ENCODE data around the gene THAP11. TPM values are rescaled to one million over a fixed set of nuclear protein-coding genes. Genes with fewer than 3 reads are reported as not detected.

THAP11 gene
- total and polyA plus RNA-seq, 2 of the 13 experiments (the other 11 are each of a cell fraction or from before 2014, with no cell fraction given), result 44.2 to 53.4 TPM

DNA sequence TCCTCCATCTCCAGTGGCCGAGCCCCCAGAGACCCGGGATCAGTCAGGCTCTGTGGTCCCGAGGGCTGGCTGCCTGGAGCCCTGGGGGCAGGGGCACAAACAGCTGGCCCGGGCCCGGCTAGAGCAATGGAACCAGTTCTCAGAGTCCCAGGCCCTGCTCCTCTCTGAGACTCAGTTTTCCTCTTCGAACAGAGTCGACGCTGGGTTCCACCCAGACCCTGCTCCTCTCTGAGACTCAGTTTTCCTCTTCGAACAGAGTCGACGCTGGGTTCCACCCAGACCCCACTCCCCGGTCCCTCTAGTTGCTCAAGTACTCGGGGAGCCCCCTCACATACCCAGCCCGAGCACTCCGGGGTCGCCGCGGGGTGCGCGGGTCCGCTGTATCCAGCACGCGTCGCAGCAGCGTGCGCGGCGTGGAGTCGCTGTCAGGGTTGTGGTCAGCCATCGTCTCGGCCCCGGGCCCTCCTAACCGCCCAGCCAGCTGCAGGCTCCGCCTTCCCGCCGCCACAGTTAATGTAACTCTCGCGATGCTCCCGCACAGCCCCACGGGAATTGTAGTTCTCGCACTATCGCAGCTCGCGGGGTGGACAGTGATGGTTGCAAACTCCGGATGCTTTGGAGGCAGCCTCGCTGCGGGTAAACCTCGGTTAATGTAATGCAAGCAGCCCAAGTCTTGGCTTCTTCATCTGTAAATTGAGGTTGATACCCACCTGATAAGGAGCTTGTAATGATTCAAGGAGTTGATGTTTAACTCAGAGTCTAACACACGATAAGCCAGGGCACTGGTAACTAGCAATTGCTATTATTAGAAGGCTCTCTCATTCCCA, 8.5 kb upstream of the THAP11 start (continued):
- TF ChIP-seq, protein P1, sequence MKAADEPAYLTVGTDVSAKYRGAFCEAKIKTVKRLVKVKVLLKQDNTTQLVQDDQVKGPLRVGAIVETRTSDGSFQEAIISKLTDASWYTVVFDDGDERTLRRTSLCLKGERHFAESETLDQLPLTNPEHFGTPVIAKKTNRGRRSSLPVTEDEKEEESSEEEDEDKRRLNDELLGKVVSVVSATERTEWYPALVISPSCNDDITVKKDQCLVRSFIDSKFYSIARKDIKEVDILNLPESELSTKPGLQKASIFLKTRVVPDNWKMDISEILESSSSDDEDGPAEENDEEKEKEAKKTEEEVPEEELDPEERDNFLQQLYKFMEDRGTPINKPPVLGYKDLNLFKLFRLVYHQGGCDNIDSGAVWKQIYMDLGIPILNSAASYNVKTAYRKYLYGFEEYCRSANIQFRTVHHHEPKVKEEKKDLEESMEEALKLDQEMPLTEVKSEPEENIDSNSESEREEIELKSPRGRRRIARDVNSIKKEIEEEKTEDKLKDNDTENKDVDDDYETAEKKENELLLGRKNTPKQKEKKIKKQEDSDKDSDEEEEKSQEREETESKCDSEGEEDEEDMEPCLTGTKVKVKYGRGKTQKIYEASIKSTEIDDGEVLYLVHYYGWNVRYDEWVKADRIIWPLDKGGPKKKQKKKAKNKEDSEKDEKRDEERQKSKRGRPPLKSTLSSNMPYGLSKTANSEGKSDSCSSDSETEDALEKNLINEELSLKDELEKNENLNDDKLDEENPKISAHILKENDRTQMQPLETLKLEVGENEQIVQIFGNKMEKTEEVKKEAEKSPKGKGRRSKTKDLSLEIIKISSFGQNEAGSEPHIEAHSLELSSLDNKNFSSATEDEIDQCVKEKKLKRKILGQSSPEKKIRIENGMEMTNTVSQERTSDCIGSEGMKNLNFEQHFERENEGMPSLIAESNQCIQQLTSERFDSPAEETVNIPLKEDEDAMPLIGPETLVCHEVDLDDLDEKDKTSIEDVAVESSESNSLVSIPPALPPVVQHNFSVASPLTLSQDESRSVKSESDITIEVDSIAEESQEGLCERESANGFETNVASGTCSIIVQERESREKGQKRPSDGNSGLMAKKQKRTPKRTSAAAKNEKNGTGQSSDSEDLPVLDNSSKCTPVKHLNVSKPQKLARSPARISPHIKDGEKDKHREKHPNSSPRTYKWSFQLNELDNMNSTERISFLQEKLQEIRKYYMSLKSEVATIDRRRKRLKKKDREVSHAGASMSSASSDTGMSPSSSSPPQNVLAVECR (CRISPR knock-in tag; IDR thresholded peaks at IDR 0.05; ENCODE audit: borderline replicate concordance), result peak; percentile 97
- peak; percentile 78; the same call in 1 of the 2 replicates for TF ChIP-seq YEATS4 (CRISPR knock-in tag; IDR thresholded peaks at IDR 0.05; ENCODE audit: borderline replicate concordance)
- TF ChIP-seq REPIN1 (CRISPR knock-in tag; IDR thresholded peaks at IDR 0.05; ENCODE audit: borderline replicate concordance, low read depth), result peak; percentile 86
- no peak for TF ChIP-seq ZC3H4 (CRISPR knock-in tag; IDR thresholded peaks at IDR 0.05; ENCODE audit: borderline replicate concordance)
- peak; percentile 90 for TF ChIP-seq HNF1B (CRISPR knock-in tag; IDR thresholded peaks at IDR 0.05)
- TF ChIP-seq STAT5B (CRISPR knock-in tag; IDR thresholded peaks at IDR 0.05), result no peak
- no peak for TF ChIP-seq HOXD1 (CRISPR knock-in tag; IDR thresholded peaks at IDR 0.05)
- no peak for TF ChIP-seq ZNF660 (CRISPR knock-in tag; IDR thresholded peaks at IDR 0.05; ENCODE audit: borderline replicate concordance, low read depth)
- peak; percentile 96 for TF ChIP-seq HOXA3 (CRISPR knock-in tag; IDR thresholded peaks at IDR 0.05)
- no peak for TF ChIP-seq PAXIP1 (CRISPR knock-in tag; conservative IDR thresholded peaks at IDR 0.05)
- TF ChIP-seq TFE3 (CRISPR knock-in tag; IDR thresholded peaks at IDR 0.05), result no peak; the same call in 1 of the 2 replicates
- TF ChIP-seq IRX3 (CRISPR knock-in tag; IDR thresholded peaks at IDR 0.05; ENCODE audit: borderline replicate concordance, low read depth), result peak; percentile 93

Measured in HepG2 (cell line).